Measurements from ENCODE around the gene TNRC18. TPM values are rescaled to one million over a fixed set of nuclear protein-coding genes. Genes with fewer than 3 reads are reported as not detected.

TNRC18 gene
- polyA plus RNA-seq, 1 donor from 2014 or later = 23.6 TPM

DNA sequence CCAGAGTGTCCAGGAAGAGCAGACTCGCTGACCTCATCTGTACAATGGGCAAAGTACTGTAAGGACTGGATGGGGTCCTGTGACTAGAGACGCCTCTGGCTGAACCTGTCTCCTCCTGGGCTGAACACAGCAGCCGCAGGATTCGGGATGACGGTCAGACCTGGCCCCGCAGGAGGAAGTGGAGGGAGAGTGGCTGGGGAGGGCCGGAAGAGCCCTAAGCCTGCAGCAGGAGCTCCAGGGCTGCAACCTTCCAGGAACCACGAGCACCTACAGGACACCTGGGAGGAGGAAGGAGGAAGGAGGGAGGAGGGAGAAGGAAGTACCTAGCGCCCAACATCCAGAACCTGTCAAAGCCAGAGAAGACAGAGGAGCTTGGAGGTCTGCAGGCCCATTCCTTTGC, 30.3 kb downstream of the TNRC18 start:
- Histone ChIP-seq H3K36me3 (ENCODE audit: insufficient read depth, low read length) (no peaks in the 10 kb centered on the region), H3K79me2 (replicated peaks; ENCODE audit: insufficient read depth, low read length) (peaks cover 75% of the 10 kb centered on the region)

DNA sequence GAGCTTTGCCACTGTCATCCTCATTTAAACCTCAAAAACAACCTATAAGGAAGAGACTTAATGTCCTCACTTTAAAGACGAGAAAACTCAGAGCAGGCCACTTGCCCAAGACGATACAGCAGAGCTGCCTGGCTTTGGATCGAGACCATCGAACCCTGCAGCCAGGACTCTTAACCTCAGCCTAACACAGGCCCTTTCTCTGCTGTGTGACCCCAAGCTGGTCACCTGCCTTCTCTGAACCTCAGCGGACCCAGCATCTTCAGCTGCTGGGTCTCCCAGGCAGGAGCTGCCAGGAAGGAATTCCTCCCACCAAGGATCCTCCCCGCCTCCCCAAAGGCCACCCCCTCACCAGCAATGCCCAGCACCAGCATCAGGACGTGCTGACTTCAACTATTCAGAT, 32.7 kb downstream of the TNRC18 start:
- peaks cover 72% of the 10 kb centered on the region for H3K79me2 ChIP-seq (replicated peaks; ENCODE audit: insufficient read depth, low read length)

More for the DNA sequence above, 30.3 kb downstream of the TNRC18 start:
- TF ChIP-seq, protein P1, sequence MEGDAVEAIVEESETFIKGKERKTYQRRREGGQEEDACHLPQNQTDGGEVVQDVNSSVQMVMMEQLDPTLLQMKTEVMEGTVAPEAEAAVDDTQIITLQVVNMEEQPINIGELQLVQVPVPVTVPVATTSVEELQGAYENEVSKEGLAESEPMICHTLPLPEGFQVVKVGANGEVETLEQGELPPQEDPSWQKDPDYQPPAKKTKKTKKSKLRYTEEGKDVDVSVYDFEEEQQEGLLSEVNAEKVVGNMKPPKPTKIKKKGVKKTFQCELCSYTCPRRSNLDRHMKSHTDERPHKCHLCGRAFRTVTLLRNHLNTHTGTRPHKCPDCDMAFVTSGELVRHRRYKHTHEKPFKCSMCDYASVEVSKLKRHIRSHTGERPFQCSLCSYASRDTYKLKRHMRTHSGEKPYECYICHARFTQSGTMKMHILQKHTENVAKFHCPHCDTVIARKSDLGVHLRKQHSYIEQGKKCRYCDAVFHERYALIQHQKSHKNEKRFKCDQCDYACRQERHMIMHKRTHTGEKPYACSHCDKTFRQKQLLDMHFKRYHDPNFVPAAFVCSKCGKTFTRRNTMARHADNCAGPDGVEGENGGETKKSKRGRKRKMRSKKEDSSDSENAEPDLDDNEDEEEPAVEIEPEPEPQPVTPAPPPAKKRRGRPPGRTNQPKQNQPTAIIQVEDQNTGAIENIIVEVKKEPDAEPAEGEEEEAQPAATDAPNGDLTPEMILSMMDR (IDR thresholded peaks at IDR 0.05; ENCODE audit: poor library complexity, severe bottlenecking) = no peak
- TF ChIP-seq, protein P2, sequence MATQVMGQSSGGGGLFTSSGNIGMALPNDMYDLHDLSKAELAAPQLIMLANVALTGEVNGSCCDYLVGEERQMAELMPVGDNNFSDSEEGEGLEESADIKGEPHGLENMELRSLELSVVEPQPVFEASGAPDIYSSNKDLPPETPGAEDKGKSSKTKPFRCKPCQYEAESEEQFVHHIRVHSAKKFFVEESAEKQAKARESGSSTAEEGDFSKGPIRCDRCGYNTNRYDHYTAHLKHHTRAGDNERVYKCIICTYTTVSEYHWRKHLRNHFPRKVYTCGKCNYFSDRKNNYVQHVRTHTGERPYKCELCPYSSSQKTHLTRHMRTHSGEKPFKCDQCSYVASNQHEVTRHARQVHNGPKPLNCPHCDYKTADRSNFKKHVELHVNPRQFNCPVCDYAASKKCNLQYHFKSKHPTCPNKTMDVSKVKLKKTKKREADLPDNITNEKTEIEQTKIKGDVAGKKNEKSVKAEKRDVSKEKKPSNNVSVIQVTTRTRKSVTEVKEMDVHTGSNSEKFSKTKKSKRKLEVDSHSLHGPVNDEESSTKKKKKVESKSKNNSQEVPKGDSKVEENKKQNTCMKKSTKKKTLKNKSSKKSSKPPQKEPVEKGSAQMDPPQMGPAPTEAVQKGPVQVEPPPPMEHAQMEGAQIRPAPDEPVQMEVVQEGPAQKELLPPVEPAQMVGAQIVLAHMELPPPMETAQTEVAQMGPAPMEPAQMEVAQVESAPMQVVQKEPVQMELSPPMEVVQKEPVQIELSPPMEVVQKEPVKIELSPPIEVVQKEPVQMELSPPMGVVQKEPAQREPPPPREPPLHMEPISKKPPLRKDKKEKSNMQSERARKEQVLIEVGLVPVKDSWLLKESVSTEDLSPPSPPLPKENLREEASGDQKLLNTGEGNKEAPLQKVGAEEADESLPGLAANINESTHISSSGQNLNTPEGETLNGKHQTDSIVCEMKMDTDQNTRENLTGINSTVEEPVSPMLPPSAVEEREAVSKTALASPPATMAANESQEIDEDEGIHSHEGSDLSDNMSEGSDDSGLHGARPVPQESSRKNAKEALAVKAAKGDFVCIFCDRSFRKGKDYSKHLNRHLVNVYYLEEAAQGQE (IDR thresholded peaks at IDR 0.05; ENCODE audit: borderline replicate concordance) = no peak
- no peak for TF ChIP-seq EP300 (conservative IDR thresholded peaks at IDR 0.05; ENCODE audit: poor library complexity, severe bottlenecking)
- TF ChIP-seq RAD21 (conservative IDR thresholded peaks at IDR 0.05) = no peak
- no peak for TF ChIP-seq MXI1 (conservative IDR thresholded peaks at IDR 0.05; ENCODE audit: poor library complexity, severe bottlenecking)
- TF ChIP-seq EZH2 (IDR thresholded peaks at IDR 0.05; ENCODE audit: borderline replicate concordance, insufficient read depth, low read length, poor library complexity, severe bottlenecking) = no peak
- no peak for TF ChIP-seq TAF1 (IDR thresholded peaks at IDR 0.05; ENCODE audit: low read depth)
- no peak for TF ChIP-seq POLR2AphosphoS5 (IDR thresholded peaks at IDR 0.05)
- no peak for TF ChIP-seq SMC3 (conservative IDR thresholded peaks at IDR 0.05; ENCODE audit: poor library complexity)
- no peak overlapping the region for H3K9ac ChIP-seq (ENCODE audit: low read length)
- H3F3A ChIP-seq (ENCODE audit: insufficient read depth, low read length, poor library complexity, severe bottlenecking) = no peaks in the 10 kb centered on the region
- H3K9me2 ChIP-seq (ENCODE audit: insufficient read depth, low read length) = no peaks in the 10 kb centered on the region
- peaks cover 20% of the 10 kb centered on the region for H4K20me1 ChIP-seq (ENCODE audit: insufficient read depth)
- no peaks in the 10 kb centered on the region for H3K27me3 ChIP-seq (ENCODE audit: insufficient read depth, low read depth, low read length)
- H2AFZ ChIP-seq (ENCODE audit: low read depth, low read length) = no peak overlapping the region
- H3K4me2 ChIP-seq (ENCODE audit: low read length) = no peak overlapping the region
- no peak overlapping the region for H3K4me3 ChIP-seq (ENCODE audit: low read length)
- no peak overlapping the region for H3K27ac ChIP-seq (ENCODE audit: low read length)
- no peaks in the 10 kb centered on the region for H3K9me3 ChIP-seq (ENCODE audit: low read length)

More for the DNA sequence above, 32.7 kb downstream of the TNRC18 start:
- H3K27me3 ChIP-seq (ENCODE audit: insufficient read depth, low read depth, low read length) = no peaks in the 10 kb centered on the region
- H3K4me2 ChIP-seq (ENCODE audit: low read length) = no peak overlapping the region
- H3K4me3 ChIP-seq (ENCODE audit: low read length) = no peak overlapping the region
- TF ChIP-seq TAF1 (IDR thresholded peaks at IDR 0.05; ENCODE audit: low read depth) = no peak
- TF ChIP-seq, protein P2 (IDR thresholded peaks at IDR 0.05; ENCODE audit: borderline replicate concordance) = no peak
- no peak for TF ChIP-seq EP300 (conservative IDR thresholded peaks at IDR 0.05; ENCODE audit: poor library complexity, severe bottlenecking)
- TF ChIP-seq MXI1 (conservative IDR thresholded peaks at IDR 0.05; ENCODE audit: poor library complexity, severe bottlenecking) = no peak
- TF ChIP-seq EZH2 (IDR thresholded peaks at IDR 0.05; ENCODE audit: borderline replicate concordance, insufficient read depth, low read length, poor library complexity, severe bottlenecking) = no peak
- TF ChIP-seq POLR2AphosphoS5 (IDR thresholded peaks at IDR 0.05) = no peak
- no peak for TF ChIP-seq RAD21 (conservative IDR thresholded peaks at IDR 0.05)
- TF ChIP-seq SMC3 (conservative IDR thresholded peaks at IDR 0.05; ENCODE audit: poor library complexity) = no peak
- TF ChIP-seq, protein P1 (IDR thresholded peaks at IDR 0.05; ENCODE audit: poor library complexity, severe bottlenecking) = no peak
- H3F3A ChIP-seq (ENCODE audit: insufficient read depth, low read length, poor library complexity, severe bottlenecking) = no peaks in the 10 kb centered on the region
- no peak overlapping the region for H2AFZ ChIP-seq (ENCODE audit: low read depth, low read length)
- H4K20me1 ChIP-seq (ENCODE audit: insufficient read depth) = peaks cover 5% of the 10 kb centered on the region
- H3K9me2 ChIP-seq (ENCODE audit: insufficient read depth, low read length) = no peaks in the 10 kb centered on the region
- H3K9ac ChIP-seq (ENCODE audit: low read length) = no peak overlapping the region
- H3K27ac ChIP-seq (ENCODE audit: low read length) = no peak overlapping the region
- H3K9me3 ChIP-seq (ENCODE audit: low read length) = no peaks in the 10 kb centered on the region
- no peaks in the 10 kb centered on the region for H3K36me3 ChIP-seq (ENCODE audit: insufficient read depth, low read length)
